Measurements from ENCODE around the gene ATAD3C. TPM values are rescaled to one million over a fixed set of nuclear protein-coding genes. Genes with fewer than 3 reads are reported as not detected.
"Not testable (repeated sequence)": the region's sequence is repeated elsewhere in the genome, so short reads cannot be mapped to it uniquely, and the experiment has no call there.

Gene ATAD3C
- total RNA-seq, 1 experiment from 2014 or later = not detected

- H3K9me3 ChIP-seq, H3K4me3 ChIP-seq, H3K27me3 ChIP-seq, DNase-seq: not testable (repeated sequence)
- H3K36me3 ChIP-seq = peaks cover 42% of the 10 kb centered on the region
These were observed 26.5 kb downstream of the ATAD3C start for GRCh38 chr1:1476011-1476410.

DNA sequence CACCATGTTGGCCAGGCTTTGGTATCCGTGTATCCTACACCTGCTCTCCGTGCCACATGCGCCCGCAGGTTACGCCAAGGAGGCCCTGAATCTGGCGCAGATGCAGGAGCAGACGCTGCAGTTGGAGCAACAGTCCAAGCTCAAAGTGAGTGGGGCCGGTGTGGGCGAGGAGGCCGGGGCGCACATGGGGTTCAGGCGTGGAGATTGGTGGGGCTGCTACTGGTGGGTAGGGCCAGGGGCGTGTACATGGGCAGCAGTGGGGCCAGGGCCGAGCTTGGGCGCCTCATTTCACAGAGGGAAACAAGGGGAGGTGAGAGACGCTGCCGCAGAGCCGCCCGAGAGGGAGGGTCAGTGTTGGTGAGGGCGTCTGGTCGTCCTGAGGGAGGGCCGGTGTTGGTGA is 27.7 kb downstream of the ATAD3C start:
- Histone ChIP-seq H3K27me3 (no peaks in the 10 kb centered on the region), H3K9me3 (no peaks in the 10 kb centered on the region), H3K4me3 (no peak overlapping the region), H3K36me3 (peaks cover 44% of the 10 kb centered on the region)
- no peak for DNase-seq

- Histone ChIP-seq H3K36me3 (peaks cover 58% of the 10 kb centered on the region), H3K4me3 (no peak overlapping the region)
- no peak for DNase-seq
These were observed 30.3 kb downstream of the ATAD3C start for GRCh38 chr1:1479547-1480487.

DNA sequence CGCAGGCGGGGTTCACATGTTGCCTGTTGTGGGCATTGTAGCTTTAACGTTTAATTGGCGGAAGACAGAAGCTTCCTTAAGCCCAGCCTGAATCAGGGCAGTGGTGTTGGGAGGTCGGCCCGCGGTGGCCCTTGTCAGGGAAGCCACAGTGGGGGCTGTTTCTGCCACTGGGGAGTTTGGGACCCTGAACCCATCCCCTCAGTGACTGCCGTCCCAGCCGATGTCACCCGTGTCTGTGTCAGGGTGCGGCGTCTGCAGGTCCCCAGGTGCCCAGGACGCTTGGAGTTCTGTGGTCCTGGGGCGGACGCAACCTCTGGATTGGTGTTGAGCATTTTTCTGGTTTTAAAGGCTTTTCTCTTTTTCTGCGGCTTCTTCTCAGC is 31.0 kb downstream of the ATAD3C start:
- peaks cover 61% of the 10 kb centered on the region for H3K36me3 ChIP-seq
- not testable (repeated sequence) for DNase-seq, H3K9me3 ChIP-seq, H3K4me3 ChIP-seq, H3K27me3 ChIP-seq

More at GRCh38 chr1:1479547-1480487, 30.3 kb downstream of the ATAD3C start:
- Histone ChIP-seq H3K27me3 (no peaks in the 10 kb centered on the region), H3K9me3 (no peaks in the 10 kb centered on the region)

DNA sequence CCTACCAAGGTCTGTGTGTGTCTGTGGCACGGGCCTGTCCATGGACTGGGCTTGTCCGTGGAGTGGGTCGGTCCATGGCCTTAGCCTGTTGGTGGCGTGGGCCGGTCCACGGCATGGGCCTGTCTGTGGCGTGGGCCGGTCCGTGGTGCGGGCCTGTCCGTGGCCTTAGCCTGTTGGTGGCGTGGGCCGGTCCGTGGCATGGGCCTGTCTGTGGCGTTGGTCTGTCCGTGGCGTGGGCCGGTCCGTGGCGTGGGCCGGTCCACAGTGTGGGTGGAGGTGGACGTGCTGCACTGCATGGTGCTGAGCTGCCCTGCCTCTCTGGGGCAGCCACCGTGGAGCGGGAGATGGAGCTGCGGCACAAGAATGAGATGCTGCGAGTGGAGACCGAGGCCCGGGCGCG is 32.3 kb downstream of the ATAD3C start:
- not testable (repeated sequence) for H3K4me3 ChIP-seq, DNase-seq, H3K9me3 ChIP-seq, H3K27me3 ChIP-seq
- peaks cover 63% of the 10 kb centered on the region for H3K36me3 ChIP-seq

- Histone ChIP-seq H3K27me3 (no peaks in the 10 kb centered on the region), H3K36me3 (peaks cover 60% of the 10 kb centered on the region), H3K4me3 (no peak overlapping the region), H3K9me3 (no peaks in the 10 kb centered on the region)
- DNase-seq = no peak
These were observed 33.4 kb downstream of the ATAD3C start for GRCh38 chr1:1482856-1483255.

- Histone ChIP-seq H3K36me3 (peaks cover 62% of the 10 kb centered on the region), H3K4me3 (no peak overlapping the region), H3K9me3 (no peaks in the 10 kb centered on the region), H3K27me3 (no peaks in the 10 kb centered on the region)
- DNase-seq = no peak
These were observed 34.2 kb downstream of the ATAD3C start for GRCh38 chr1:1483714-1484113.

DNA sequence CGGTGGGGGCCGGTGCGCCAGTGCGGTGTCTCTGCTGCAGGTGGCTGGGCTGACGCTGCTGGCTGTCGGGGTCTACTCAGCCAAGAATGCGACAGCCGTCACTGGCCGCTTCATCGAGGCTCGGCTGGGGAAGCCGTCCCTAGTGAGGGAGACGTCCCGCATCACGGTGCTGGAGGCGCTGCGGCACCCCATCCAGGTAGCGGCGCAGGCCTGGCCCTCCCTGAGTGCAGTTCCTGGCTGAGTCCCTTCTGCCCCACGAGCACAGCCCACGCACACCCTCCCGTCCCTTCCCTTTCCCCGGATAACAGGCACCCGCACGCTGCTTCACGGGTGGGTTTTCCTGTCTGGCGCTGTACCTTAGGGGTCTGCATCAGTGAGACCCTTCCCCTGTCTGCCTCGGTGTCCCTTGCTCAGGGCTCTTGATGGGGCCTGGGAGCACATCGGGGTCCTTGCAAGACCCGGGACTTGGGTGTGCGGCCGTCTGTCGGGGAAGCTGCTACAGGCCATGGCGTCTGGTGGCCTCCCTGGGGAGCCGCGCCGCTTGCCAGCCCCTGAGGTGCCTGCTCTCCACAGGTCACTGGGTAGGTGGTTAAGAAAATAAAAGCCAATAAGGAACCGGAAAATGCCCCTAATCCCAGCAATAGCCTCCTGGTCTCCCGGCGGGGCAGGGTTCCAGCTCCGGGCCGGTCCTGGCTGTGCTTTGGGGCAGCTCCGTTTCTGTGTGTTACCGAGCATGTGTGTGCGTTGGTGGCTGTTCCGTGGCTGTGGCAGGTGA is 35.7 kb downstream of the ATAD3C start:
- peaks cover 67% of the 10 kb centered on the region for H3K36me3 ChIP-seq
- H3K27me3 ChIP-seq, H3K4me3 ChIP-seq, H3K9me3 ChIP-seq, DNase-seq: not testable (repeated sequence)

DNA sequence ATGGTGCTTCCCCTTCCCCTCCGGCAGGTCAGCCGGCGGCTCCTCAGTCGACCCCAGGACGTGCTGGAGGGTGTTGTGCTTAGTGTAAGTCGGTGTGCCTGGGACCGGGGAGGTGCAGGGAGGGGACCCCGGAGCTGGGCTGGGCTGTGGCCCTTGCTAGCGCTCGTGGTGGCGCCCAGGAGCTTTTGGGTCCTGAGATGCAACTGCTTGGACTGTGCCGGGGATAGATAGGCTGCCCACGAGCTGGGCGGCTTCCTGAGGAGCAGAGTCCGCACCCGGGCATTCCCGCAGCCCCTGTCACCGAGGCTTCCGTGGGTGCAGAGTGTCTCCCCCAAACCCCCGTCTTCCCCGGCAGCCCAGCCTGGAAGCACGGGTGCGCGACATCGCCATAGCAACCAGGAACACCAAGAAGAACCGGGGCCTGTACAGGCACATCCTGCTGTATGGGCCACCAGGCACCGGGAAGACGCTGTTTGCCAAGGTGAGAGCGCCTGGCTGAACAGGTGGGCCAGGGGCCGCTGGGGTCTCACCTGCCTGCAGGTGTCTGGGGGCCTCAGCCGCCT is 36.3 kb downstream of the ATAD3C start:
- H3K36me3 ChIP-seq = peaks cover 70% of the 10 kb centered on the region
- H3K27me3 ChIP-seq, H3K9me3 ChIP-seq, H3K4me3 ChIP-seq, DNase-seq: not testable (repeated sequence)

DNA sequence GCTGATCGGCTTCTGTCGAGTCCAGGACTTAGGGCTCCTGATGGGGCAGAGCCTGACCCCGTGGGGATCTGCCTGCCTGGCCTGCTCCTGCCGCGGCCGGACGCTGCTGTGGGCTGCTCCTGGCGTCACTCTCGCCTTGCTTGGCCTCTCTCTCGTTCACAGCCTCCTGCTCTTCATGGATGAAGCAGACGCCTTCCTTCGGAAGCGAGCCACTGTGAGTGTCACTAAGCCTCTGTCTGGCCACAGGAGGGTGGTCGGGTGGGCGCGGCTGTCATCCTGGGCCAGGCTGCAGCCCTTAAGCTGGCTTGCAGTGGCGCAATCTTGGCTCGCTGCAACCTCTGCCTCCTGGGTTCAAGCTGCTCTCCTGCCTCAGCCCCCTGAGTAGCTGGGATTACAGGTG is 38.2 kb downstream of the ATAD3C start:
- H3K9me3 ChIP-seq = no peaks in the 10 kb centered on the region
- H3K36me3 ChIP-seq = peaks cover 83% of the 10 kb centered on the region
- no peak for DNase-seq
- no peaks in the 10 kb centered on the region for H3K27me3 ChIP-seq
- H3K4me3 ChIP-seq = no peak overlapping the region

DNA sequence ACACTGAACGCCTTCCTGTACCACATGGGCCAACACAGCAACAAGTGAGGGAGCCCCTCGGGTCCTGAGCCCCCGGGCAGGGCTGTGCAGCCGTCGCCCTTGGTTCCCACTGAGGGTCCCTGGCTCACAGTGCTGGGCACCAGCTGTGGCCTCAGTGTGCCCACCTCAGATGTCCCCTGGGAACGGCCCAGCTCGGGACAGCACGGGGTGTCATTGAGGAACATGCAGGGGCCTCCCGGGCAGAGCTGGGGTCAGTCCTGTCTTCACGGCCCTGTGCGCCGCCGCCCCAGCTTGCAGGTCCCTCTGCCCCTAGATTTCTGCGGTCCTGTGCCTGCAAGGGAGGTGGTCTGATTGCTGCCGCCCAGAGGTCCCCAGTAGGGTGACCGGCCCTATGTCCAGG is 39.7 kb downstream of the ATAD3C start:
- Histone ChIP-seq H3K9me3 (no peaks in the 10 kb centered on the region), H3K36me3 (peaks cover 80% of the 10 kb centered on the region), H3K27me3 (no peaks in the 10 kb centered on the region), H3K4me3 (no peak overlapping the region)
- DNase-seq = no peak

DNA sequence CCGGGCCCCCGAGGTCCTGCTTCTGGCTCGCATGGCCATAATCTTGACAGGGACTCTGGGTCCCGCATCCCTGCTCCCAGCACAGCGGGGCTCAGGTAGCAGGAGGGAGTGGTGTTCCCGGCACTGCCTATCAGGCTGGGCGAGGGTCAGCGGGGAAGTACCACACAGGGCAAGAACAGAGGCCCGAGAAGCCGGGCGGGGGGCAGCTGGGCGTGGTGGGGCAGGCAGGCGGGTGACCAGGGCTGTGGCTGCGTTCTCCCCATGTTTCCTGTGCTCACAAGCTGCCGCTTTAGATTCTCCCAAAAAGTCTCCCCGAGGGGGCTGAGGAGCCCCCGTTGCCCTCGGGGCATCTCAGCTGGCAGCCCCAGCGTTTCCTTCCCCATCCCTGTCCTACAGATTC is 40.4 kb downstream of the ATAD3C start:
- Histone ChIP-seq H3K27me3 (no peaks in the 10 kb centered on the region), H3K4me3 (no peak overlapping the region), H3K9me3 (no peaks in the 10 kb centered on the region), H3K36me3 (peaks cover 79% of the 10 kb centered on the region)
- DNase-seq = no peak

DNA sequence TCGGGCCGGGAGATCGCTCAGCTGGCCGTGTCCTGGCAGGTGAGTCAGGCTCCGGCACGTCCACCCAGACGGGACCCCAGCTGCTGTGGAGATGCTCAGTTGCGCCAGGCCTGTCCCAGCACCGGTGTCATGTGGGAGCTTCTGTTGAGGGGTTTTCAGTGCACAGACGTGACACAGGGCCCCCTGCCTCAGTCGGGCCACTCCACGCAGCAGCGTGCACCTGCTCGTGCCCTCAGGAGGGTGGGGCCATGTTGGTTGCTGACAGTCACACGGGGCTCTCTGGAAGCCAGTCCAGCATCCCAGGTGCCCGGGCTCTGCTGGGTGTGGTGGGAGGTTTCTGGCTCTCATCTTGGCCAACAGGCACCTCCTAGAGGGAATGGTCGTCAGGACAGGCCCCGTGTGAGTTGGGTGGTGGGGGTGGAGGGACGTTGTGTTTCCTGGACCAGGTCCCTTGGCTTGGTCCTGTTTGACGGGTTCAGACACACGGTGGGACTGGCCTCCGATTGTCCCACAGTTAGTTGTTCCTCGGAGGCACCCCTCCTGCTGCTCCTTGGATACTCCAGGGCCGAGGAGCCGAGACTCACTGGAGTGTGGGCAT is 41.2 kb downstream of the ATAD3C start:
- no peak for DNase-seq
- Histone ChIP-seq H3K36me3 (peaks cover 74% of the 10 kb centered on the region), H3K9me3 (no peaks in the 10 kb centered on the region), H3K4me3 (no peak overlapping the region), H3K27me3 (no peaks in the 10 kb centered on the region)

DNA sequence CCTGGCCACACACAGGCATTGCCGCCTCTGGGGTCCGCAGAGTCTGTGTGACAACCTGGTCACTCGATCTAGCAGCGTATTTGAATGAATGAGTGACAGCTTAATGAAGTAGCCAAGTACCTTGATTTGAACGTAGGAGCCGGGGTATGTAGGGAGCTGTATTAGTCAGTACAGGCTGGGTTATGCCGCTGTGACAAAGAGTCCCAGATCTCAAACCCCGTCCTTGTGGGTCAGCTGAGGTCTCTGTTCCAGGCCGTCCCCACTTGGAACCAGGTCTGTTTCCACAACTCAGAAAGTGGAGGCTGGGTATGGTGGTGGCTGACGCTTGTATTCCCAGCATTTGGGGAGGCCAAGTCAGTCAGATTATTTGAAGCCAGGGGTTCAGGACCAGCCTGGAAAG is 42.1 kb downstream of the ATAD3C start:
- peaks cover 75% of the 10 kb centered on the region for H3K36me3 ChIP-seq
- DNase-seq = no peak
- H3K9me3 ChIP-seq = no peaks in the 10 kb centered on the region
- H3K4me3 ChIP-seq = no peak overlapping the region
- H3K27me3 ChIP-seq = no peaks in the 10 kb centered on the region

DNA sequence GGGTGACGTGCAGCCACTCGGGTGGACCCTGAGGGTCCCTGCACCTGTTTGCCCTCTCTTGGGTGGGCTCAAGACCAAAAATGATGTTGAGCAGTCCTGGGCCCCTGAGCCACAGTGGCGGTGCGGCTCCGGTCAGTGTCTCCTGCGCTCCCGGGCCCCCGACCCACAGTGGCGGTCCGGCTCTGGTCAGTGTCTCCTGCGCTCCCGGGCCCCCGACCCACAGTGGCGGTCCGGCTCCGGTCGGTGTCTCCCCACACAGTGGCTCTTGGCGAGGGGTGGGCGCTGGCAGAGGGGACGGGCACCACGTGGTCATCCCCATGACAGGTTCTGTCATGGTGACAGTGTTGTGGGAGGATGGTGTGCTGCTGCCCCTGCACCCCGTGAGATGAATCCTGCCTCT is 44.8 kb downstream of the ATAD3C start:
- H3K4me3 ChIP-seq, H3K9me3 ChIP-seq, DNase-seq, H3K27me3 ChIP-seq: not testable (repeated sequence)
- peaks cover 55% of the 10 kb centered on the region for H3K36me3 ChIP-seq

DNA sequence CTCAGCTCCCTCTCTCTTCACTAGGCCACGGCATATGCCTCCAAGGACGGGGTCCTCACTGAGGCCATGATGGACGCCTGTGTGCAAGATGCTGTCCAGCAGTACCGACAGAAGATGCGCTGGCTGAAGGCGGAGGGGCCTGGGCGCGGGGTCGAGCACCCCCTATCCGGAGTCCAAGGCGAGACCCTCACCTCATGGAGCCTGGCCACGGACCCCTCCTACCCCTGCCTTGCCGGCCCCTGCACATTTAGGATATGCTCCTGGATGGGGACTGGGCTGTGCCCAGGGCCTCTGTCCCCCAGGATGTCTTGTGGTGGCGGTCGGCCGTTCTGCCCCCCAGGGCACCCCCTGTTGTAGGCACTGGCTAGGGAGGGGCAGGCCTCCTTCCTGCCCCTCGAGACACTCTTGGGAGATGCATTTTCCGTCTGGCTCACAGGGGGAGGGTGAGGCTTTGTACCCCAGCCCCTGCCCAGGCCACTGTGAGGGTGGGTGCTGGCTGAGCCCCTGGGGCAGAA is 46.0 kb downstream of the ATAD3C start:
- not testable (repeated sequence) for H3K9me3 ChIP-seq, DNase-seq, H3K4me3 ChIP-seq, H3K27me3 ChIP-seq
- H3K36me3 ChIP-seq = peaks cover 43% of the 10 kb centered on the region
